Parathyroid adenoma (tissue), 2 donors: ENCODE measurements around the gene H19.

Source experiments
- H2AFZ ChIP-seq: fragments of 300-600 bp; sonication (generic); one replicate; pipeline ENCODE4 v1.7.0; 2017; ENCODE audit warnings: antibody characterized with exemption, mild to moderate bottlenecking
- H3K27ac ChIP-seq: fragments of 300-600 bp; sonication (generic); one replicate; pipeline ENCODE4 v1.7.0; 2017
- H3K27me3 ChIP-seq: fragments of 300-600 bp; sonication (generic); one replicate; pipeline ENCODE4 v1.7.0; 2017; ENCODE audit warnings: low read length; ENCODE audit not compliant: control insufficient read depth, insufficient read depth
- H3K36me3 ChIP-seq: fragments of 300-600 bp; sonication (generic); one replicate; pipeline ENCODE4 v1.7.0; 2017; ENCODE audit warnings: low read length; ENCODE audit not compliant: control insufficient read depth, insufficient read depth
- H3K4me1 ChIP-seq: fragments of 300-600 bp; sonication (generic); one replicate; pipeline ENCODE4 v1.7.0; 2017; ENCODE audit warnings: control low read depth
- H3K4me2 ChIP-seq: fragments of 300-600 bp; sonication (generic); one replicate; pipeline ENCODE4 v1.7.0; 2017; ENCODE audit warnings: low read length
- H3K4me3 ChIP-seq: fragments of 300-600 bp; sonication (generic); one replicate; pipeline ENCODE4 v1.7.0; 2017; ENCODE audit warnings: low read depth, low read length
- H3K79me2 ChIP-seq: fragments of 300-600 bp; sonication (generic); one replicate; pipeline ENCODE4 v1.7.0; 2017; ENCODE audit warnings: control low read depth
- H3K9ac ChIP-seq: fragments of 300-600 bp; sonication (generic); one replicate; pipeline ENCODE4 v1.7.0; 2017; ENCODE audit warnings: mild to moderate bottlenecking
- H3K9me3 ChIP-seq: fragments of 300-600 bp; sonication (generic); one replicate; pipeline ENCODE4 v1.7.0; 2017; ENCODE audit warnings: low read length; ENCODE audit not compliant: control insufficient read depth
- TF ChIP-seq, protein P1 (sequence below): fragments of 300-600 bp; sonication (generic); IDR thresholded peaks from one replicate; pipeline ENCODE4 v1.7.0; 2017; ENCODE audit warnings: antibody characterized with exemption, mild to moderate bottlenecking
- donor health status: primary hyperparathyroidism.

The H19 gene

GRCh38 chr11:1997755-1998154 is at the start of gene H19:
Gene H19, minus strand, starts transcription at chr11:1997842.
- TF ChIP-seq, protein P1, sequence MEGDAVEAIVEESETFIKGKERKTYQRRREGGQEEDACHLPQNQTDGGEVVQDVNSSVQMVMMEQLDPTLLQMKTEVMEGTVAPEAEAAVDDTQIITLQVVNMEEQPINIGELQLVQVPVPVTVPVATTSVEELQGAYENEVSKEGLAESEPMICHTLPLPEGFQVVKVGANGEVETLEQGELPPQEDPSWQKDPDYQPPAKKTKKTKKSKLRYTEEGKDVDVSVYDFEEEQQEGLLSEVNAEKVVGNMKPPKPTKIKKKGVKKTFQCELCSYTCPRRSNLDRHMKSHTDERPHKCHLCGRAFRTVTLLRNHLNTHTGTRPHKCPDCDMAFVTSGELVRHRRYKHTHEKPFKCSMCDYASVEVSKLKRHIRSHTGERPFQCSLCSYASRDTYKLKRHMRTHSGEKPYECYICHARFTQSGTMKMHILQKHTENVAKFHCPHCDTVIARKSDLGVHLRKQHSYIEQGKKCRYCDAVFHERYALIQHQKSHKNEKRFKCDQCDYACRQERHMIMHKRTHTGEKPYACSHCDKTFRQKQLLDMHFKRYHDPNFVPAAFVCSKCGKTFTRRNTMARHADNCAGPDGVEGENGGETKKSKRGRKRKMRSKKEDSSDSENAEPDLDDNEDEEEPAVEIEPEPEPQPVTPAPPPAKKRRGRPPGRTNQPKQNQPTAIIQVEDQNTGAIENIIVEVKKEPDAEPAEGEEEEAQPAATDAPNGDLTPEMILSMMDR = no peak
- H2AFZ ChIP-seq = no peak within 1 kb of the TSS
- no peak within 1 kb of the TSS for H3K4me2 ChIP-seq
- H3K27ac ChIP-seq = no peak within 1 kb of the TSS
- H3K27me3 ChIP-seq = no peaks in the 10 kb centered on the region
- H3K4me3 ChIP-seq = no peak within 1 kb of the TSS
- H3K36me3 ChIP-seq = no peaks in the 10 kb centered on the region
- H3K9ac ChIP-seq = no peak within 1 kb of the TSS
- H3K9me3 ChIP-seq = no peaks in the 10 kb centered on the region
- H3K79me2 ChIP-seq = no peaks in the 10 kb centered on the region
- H3K4me1 ChIP-seq = no peaks in the 10 kb centered on the region

DNA sequence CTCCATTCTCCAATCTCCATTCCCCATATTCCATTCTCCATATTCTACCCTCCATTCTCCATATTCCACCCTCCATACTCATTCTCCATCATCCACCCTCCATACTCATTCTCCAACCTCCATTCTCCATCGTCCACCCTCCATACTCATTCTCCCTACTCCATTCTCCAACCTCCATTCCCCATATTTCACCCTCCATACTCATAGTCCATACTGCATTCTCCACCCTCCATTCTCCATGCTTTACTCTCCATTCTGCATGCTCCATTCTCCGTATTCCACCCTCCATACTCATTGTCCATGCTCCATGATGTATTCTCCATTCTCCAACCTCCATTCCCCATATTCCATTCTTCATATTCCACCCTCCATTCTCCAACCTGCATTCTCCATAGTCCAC is 44.3 kb upstream of the H19 start:
- Histone ChIP-seq H3K4me3 (no peak overlapping the region), H3K79me2 (no peaks in the 10 kb centered on the region), H3K4me2 (no peak overlapping the region), H3K9me3 (no peaks in the 10 kb centered on the region), H3K4me1 (no peaks in the 10 kb centered on the region), H2AFZ (no peak overlapping the region), H3K27ac (no peak overlapping the region), H3K27me3 (no peaks in the 10 kb centered on the region), H3K9ac (no peak overlapping the region), H3K36me3 (no peaks in the 10 kb centered on the region)
- TF ChIP-seq, protein P1 = no peak

GRCh38 chr11:2041153-2041552 is 43.5 kb upstream of the H19 start:
- H3K79me2 ChIP-seq = no peaks in the 10 kb centered on the region
- no peaks in the 10 kb centered on the region for H3K4me1 ChIP-seq
- H3K4me3 ChIP-seq = no peak overlapping the region
- no peak overlapping the region for H3K27ac ChIP-seq
- no peak overlapping the region for H2AFZ ChIP-seq
- H3K4me2 ChIP-seq = no peak overlapping the region
- no peaks in the 10 kb centered on the region for H3K9me3 ChIP-seq
- no peaks in the 10 kb centered on the region for H3K36me3 ChIP-seq
- no peak overlapping the region for H3K9ac ChIP-seq
- H3K27me3 ChIP-seq = no peaks in the 10 kb centered on the region
- TF ChIP-seq, protein P1 = no peak

DNA sequence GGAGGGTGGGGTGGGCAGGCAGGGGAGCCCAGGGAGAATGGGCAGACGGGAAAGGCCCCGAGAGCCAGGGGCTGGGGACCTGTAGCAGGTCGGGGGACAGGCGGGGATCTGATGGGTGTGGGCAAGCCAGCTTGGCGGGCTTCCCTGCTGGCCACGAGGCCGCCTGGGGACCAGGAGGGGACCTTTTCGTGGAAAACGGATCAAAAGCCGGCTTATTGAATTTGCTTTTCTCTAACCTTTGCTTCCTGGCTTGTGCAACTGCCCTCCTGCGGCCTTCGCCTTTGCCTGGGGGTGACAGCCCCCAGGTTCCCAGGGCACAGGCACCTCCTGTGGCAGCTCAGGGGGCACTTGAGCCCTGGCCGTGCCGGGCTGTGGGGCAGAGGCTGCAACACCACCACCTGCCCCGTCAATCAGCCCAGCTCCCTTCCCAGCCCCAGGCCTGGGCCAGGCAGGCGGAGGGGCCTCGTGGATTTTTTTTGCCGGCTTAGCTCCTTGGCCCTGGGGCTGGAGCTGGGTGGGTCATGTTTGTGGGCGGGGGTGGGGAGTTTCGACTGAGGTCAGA is 41.6 kb upstream of the H19 start:
- no peaks in the 10 kb centered on the region for H3K79me2 ChIP-seq
- no peak overlapping the region for H3K4me2 ChIP-seq

More for the DNA sequence above, 41.6 kb upstream of the H19 start:
- Histone ChIP-seq H3K4me3 (no peak overlapping the region), H3K4me1 (no peaks in the 10 kb centered on the region), H3K9ac (no peak overlapping the region), H3K9me3 (no peaks in the 10 kb centered on the region), H3K36me3 (no peaks in the 10 kb centered on the region), H2AFZ (no peak overlapping the region), H3K27ac (no peak overlapping the region), H3K27me3 (no peaks in the 10 kb centered on the region)
- TF ChIP-seq, protein P1 = no peak
